Mucosa of stomach (tissue), 1 donor: ENCODE data around the gene MSMO1.

Experiments used
- H3K27me3 ChIP-seq: one replicate; pipeline ENCODE4 v1.7.0; 2013; ENCODE audit warnings: mild to moderate bottlenecking, low read length; ENCODE audit not compliant: control insufficient read depth, insufficient read depth
- H3K36me3 ChIP-seq: one replicate; pipeline ENCODE4 v1.7.0; 2013; ENCODE audit warnings: low read length; ENCODE audit not compliant: control insufficient read depth, insufficient read depth
- H3K4me1 ChIP-seq: one replicate; pipeline ENCODE4 v1.7.0; 2013; ENCODE audit warnings: mild to moderate bottlenecking, low read length; ENCODE audit not compliant: control insufficient read depth, insufficient read depth
- H3K4me3 ChIP-seq: one replicate; pipeline ENCODE4 v1.7.0; 2013; ENCODE audit warnings: low read length
- H3K9ac ChIP-seq: one replicate; pipeline ENCODE4 v1.7.0; 2013; ENCODE audit warnings: mild to moderate bottlenecking, low read length, moderate library complexity
- H3K9me3 ChIP-seq: one replicate; pipeline ENCODE4 v1.7.0; 2013; ENCODE audit warnings: mild to moderate bottlenecking, low read length, moderate library complexity; ENCODE audit not compliant: control insufficient read depth
- donor health status: Pancreatic carcinoma.

The MSMO1 gene

GRCh38 chr4:165345666-165346417 lies 18.4 kb downstream of the MSMO1 start:
- no peak overlapping the region for H3K4me3 ChIP-seq
- peaks cover 7% of the 10 kb centered on the region for H3K4me1 ChIP-seq
- no peak overlapping the region for H3K9ac ChIP-seq
- no peaks in the 10 kb centered on the region for H3K27me3 ChIP-seq
- H3K36me3 ChIP-seq: no peaks in the 10 kb centered on the region
- no peaks in the 10 kb centered on the region for H3K9me3 ChIP-seq

- Histone ChIP-seq H3K36me3 (no peaks in the 10 kb centered on the region), H3K4me1 (peaks cover 7% of the 10 kb centered on the region), H3K9me3 (no peaks in the 10 kb centered on the region), H3K9ac (no peak overlapping the region), H3K4me3 (no peak overlapping the region), H3K27me3 (no peaks in the 10 kb centered on the region)
These were observed 20.4 kb downstream of the MSMO1 start for GRCh38 chr4:165347647-165348569.

- no peaks in the 10 kb centered on the region for H3K27me3 ChIP-seq
- H3K4me3 ChIP-seq: no peak overlapping the region
- H3K4me1 ChIP-seq: peaks cover 7% of the 10 kb centered on the region
- H3K36me3 ChIP-seq: no peaks in the 10 kb centered on the region
- H3K9ac ChIP-seq: no peak overlapping the region
- no peaks in the 10 kb centered on the region for H3K9me3 ChIP-seq
These were observed 24.1 kb downstream of the MSMO1 start for GRCh38 chr4:165351359-165352130.

GRCh38 chr4:165355900-165356300 lies 28.4 kb downstream of the MSMO1 start:
- H3K36me3 ChIP-seq: no peaks in the 10 kb centered on the region
- no peaks in the 10 kb centered on the region for H3K27me3 ChIP-seq
- H3K4me1 ChIP-seq: no peaks in the 10 kb centered on the region
- no peak overlapping the region for H3K4me3 ChIP-seq
- no peak overlapping the region for H3K9ac ChIP-seq
- no peaks in the 10 kb centered on the region for H3K9me3 ChIP-seq

GRCh38 chr4:165359506-165359905 lies 32.0 kb downstream of the MSMO1 start:
- Histone ChIP-seq H3K4me1 (no peaks in the 10 kb centered on the region), H3K36me3 (no peaks in the 10 kb centered on the region), H3K9me3 (no peaks in the 10 kb centered on the region), H3K4me3 (no peak overlapping the region), H3K9ac (no peak overlapping the region), H3K27me3 (no peaks in the 10 kb centered on the region)

- H3K9ac ChIP-seq: no peak overlapping the region
- no peak overlapping the region for H3K4me3 ChIP-seq
- H3K9me3 ChIP-seq: no peaks in the 10 kb centered on the region
- H3K36me3 ChIP-seq: no peaks in the 10 kb centered on the region
- no peaks in the 10 kb centered on the region for H3K4me1 ChIP-seq
- no peaks in the 10 kb centered on the region for H3K27me3 ChIP-seq
These were observed 32.7 kb downstream of the MSMO1 start for GRCh38 chr4:165360041-165360695.

GRCh38 chr4:165360985-165361670 lies 33.7 kb downstream of the MSMO1 start:
- Histone ChIP-seq H3K4me3 (no peak overlapping the region), H3K27me3 (no peaks in the 10 kb centered on the region), H3K4me1 (no peaks in the 10 kb centered on the region), H3K9me3 (no peaks in the 10 kb centered on the region), H3K9ac (no peak overlapping the region), H3K36me3 (no peaks in the 10 kb centered on the region)

- Histone ChIP-seq H3K9me3 (no peaks in the 10 kb centered on the region), H3K36me3 (no peaks in the 10 kb centered on the region), H3K4me1 (no peaks in the 10 kb centered on the region)
These were observed 34.3 kb downstream of the MSMO1 start for GRCh38 chr4:165361810-165362209.

GRCh38 chr4:165364452-165365080 lies 37.1 kb downstream of the MSMO1 start:
- Histone ChIP-seq H3K36me3 (no peaks in the 10 kb centered on the region), H3K4me1 (no peaks in the 10 kb centered on the region), H3K9me3 (no peaks in the 10 kb centered on the region), H3K4me3 (no peak overlapping the region), H3K9ac (no peak overlapping the region), H3K27me3 (no peaks in the 10 kb centered on the region)

More at GRCh38 chr4:165361810-165362209, 34.3 kb downstream of the MSMO1 start:
- no peak overlapping the region for H3K9ac ChIP-seq
- H3K27me3 ChIP-seq: no peaks in the 10 kb centered on the region
- no peak overlapping the region for H3K4me3 ChIP-seq

GRCh38 chr4:165367040-165367439 lies 39.6 kb downstream of the MSMO1 start:
- Histone ChIP-seq H3K9ac (no peak overlapping the region), H3K27me3 (no peaks in the 10 kb centered on the region), H3K4me1 (no peaks in the 10 kb centered on the region), H3K9me3 (no peaks in the 10 kb centered on the region), H3K4me3 (no peak overlapping the region), H3K36me3 (no peaks in the 10 kb centered on the region)

GRCh38 chr4:165368114-165368513 lies 40.6 kb downstream of the MSMO1 start:
- H3K9ac ChIP-seq: no peak overlapping the region
- no peaks in the 10 kb centered on the region for H3K9me3 ChIP-seq
- H3K27me3 ChIP-seq: no peaks in the 10 kb centered on the region
- H3K4me3 ChIP-seq: no peak overlapping the region
- H3K36me3 ChIP-seq: no peaks in the 10 kb centered on the region
- H3K4me1 ChIP-seq: no peaks in the 10 kb centered on the region
